Measurements from ENCODE around the gene ANKS1B.
"Not testable (repeated sequence)": the region's sequence is repeated elsewhere in the genome, so short reads cannot be mapped to it uniquely, and the experiment has no call there.

ANKS1B gene

DNA sequence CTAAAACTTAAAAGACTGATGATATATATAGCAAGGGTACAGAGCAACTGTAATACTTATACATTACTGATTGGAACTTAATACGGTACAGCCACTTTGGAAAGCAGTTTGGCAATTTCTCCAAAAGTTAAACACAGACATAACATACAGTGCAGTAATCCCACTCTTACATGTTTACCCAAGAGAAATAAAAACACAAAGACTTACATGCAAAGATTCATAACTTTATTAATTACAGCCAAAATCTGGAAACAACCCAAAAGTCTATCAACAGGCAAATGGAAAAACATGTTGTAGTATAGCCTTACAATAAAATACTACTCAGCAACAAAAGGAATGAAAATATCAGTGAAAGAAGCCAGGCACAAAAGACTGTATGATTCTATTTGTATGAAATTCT lies 252.6 kb downstream of the ANKS1B start:
- TF ChIP-seq, protein P1, sequence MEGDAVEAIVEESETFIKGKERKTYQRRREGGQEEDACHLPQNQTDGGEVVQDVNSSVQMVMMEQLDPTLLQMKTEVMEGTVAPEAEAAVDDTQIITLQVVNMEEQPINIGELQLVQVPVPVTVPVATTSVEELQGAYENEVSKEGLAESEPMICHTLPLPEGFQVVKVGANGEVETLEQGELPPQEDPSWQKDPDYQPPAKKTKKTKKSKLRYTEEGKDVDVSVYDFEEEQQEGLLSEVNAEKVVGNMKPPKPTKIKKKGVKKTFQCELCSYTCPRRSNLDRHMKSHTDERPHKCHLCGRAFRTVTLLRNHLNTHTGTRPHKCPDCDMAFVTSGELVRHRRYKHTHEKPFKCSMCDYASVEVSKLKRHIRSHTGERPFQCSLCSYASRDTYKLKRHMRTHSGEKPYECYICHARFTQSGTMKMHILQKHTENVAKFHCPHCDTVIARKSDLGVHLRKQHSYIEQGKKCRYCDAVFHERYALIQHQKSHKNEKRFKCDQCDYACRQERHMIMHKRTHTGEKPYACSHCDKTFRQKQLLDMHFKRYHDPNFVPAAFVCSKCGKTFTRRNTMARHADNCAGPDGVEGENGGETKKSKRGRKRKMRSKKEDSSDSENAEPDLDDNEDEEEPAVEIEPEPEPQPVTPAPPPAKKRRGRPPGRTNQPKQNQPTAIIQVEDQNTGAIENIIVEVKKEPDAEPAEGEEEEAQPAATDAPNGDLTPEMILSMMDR (IDR thresholded peaks at IDR 0.05; ENCODE audit: low read depth, low read length) = no peak
- DNase-seq (ENCODE audit: extremely low read depth, low read depth) = no peak

DNA sequence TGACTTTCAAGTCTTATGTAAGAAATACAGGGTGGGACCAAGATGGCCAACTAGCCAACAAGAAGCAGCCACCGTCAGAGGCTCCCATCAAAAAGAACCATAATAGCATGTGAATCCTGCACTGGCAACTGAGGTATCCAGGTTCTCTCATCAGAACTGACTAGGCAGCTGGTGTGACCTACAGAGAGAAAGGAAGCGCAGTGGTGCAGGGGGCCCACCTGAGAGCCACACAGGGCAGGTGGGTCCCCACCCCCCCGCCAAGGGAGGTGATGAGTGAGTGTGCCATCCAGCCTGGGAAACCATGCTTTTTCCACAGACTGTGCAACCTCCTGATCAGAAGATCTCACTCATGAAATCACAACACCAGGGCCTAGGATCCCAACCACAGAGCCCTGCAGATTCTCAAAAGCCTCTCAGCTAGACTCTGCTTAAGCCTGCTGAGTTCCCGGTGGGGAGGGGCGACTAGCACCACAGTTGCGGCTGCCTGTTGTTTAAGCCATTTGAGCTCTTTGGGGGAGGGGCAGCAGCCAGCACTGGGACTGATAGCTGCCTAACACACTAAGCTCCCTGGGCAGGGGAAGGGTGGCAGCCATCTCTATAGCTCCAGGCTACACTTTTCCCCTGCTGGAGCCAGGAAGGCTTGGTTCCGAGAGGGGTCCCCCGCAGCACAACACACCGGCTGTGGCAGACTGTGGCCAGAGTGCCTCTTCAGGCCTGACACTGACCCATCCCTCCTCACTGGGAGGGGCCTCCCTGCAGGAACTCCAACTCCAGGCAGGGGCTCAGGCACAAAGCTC lies 261.8 kb downstream of the ANKS1B start:
- TF ChIP-seq, protein P1 (IDR thresholded peaks at IDR 0.05; ENCODE audit: low read depth, low read length) = no peak
- no peak for DNase-seq (ENCODE audit: extremely low read depth, low read depth)

DNA sequence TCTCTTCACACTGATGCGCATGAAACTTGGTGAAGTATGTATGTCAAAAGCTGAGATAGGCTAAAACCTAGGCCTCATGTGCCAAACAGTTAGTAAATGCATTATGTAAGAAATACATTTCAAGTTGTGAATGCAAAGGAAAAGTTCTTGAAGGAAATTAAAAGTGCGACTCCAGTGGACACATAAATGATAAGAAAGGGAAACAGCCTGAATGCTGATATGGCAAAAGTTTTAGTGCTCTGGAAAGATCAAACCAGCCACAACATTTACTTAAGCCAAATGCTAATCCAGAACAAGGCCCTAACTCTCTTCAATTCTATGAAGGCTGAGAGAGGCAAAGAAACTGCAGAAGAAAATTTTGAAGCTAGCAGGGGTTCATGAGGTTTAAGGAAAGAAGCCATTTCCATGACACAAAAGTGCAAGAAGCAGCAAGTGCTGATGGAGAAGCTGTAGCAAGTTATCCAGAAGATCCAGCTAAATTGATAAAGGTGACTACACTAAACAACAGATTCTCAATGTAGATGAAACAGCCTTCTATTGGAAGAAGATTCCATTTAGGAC lies 262.9 kb downstream of the ANKS1B start:
- DNase-seq (ENCODE audit: extremely low read depth, low read depth) = no peak
- TF ChIP-seq, protein P1 (IDR thresholded peaks at IDR 0.05; ENCODE audit: low read depth, low read length) = no peak

DNA sequence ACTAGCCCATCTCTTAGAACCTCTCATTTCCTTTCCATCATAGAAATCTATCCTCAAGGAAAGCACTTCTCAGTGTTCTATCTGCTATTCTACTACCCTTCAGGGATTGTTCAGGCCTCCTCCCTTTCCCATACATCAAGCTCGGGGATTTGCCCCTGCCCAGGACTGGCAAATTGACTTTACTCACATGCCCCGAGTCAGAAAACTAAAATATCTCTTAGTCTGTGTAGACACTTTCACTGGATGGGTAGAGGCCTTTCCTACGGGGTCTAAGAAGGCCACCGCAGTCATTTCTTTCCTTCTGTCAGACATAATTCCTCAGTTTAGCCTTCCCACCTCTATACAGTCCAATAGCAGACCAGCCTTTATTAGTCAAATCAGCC lies 264.7 kb downstream of the ANKS1B start:
- DNase-seq (ENCODE audit: extremely low read depth, low read depth) = not testable (repeated sequence)

DNA sequence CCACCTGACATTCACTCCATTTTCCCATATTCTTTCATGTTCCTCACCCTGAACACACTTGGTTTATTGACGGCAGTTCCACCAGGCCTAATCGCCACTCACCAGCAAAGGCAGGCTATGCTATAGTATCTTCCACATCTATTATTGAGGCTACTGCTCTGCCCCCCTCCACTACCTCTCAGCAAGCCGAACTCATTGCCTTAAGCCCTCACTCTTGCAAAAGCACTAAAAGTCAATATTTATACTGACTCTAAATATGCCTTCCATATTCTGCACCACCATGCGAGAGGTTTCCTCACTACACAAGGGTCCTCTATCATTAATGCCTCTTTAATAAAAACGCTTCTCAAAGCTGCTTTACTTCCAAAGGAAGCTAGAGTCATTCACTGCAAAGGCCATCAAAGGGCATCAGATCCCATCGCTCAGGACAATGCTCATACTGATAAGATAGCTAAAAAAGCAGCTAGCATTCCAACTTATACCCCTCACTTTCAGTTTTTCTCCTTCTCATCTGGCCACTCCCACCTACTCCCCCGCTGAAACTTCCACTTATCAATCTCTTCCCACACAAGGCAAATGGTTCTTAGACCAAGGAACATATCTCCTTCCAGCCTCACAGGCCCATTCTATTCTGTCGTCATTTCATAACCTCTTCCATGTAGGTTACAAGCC lies 265.2 kb downstream of the ANKS1B start:
- not testable (repeated sequence) for DNase-seq (ENCODE audit: extremely low read depth, low read depth)

DNA sequence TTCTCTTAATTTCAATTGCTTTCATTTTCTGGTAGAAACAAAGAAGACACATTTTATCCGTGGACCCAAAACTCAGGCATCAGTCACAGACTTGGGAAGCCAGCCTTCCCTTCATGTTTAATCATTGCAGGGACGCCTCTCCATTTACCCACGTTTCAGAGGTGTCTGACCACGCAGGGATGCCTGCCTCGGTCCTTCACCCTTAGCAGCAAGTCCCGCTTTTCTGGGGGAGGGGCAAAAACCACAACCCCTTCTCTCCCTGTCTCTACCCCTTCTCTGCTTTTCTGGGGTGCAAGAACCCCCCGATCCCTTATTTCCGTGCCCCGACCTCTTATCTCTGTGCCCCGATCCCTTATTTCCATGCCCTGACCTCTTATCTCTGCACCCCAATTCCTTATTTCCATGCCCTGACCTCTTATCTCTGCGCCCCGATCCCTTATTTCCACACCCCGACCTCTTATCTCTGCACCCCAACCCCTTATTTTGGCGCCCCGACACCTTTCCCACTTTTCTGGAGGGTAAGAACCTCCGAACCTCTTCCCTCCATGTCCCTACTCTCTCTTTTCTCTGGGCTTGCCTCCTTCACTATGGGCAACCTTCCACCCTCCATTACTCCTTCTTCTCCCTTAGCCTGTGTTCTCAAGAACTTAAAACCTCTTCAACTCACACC lies 268.8 kb downstream of the ANKS1B start:
- not testable (repeated sequence) for DNase-seq (ENCODE audit: extremely low read depth, low read depth)

DNA sequence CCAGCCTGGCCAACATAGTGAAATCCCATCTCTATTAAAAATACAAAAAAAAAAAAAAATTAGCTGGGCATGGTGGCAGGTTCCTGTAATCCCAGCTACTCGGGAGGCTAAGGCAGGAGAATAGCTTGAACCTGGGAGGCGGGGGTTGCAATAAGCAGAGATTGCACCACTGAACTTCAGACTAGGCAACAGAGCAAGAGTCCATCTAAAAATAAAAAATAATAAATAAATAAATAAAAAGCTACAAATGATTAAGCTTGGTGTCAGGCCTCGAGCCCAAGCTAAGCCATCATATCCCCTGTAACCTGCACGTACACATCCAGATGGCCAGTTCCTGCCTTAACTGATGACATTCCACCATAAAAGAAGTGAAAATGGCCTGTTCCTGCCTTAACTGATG lies 269.8 kb downstream of the ANKS1B start:
- not testable (repeated sequence) for DNase-seq (ENCODE audit: extremely low read depth, low read depth)

DNA sequence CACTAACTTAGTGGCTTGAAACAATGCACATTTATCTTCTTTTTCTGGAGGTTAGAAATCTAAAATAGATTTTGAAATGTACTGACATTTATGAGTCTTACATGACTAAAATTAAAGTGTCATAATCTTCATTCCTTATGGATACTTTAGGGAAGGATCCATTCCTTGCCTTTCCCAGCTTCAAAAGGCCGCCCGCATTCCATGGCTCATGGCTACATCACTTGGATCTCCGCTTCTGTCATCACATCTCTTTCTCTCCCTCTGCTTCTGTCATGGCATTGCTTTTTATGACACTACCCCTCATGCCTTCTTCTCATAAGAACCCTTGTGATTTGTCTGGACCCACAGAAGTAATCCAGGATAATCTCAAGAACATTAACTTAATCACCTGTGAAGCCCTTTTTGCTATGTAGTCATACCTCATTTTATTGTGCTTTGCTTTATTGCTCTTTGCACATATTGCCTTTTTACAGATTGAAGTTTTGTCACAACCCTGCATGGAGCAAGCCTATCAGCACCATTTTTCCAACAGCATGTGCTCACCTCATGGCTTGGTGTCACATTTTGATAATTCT lies 270.7 kb downstream of the ANKS1B start:
- TF ChIP-seq, protein P1 (IDR thresholded peaks at IDR 0.05; ENCODE audit: low read depth, low read length) = no peak
- no peak for DNase-seq (ENCODE audit: extremely low read depth, low read depth)

DNA sequence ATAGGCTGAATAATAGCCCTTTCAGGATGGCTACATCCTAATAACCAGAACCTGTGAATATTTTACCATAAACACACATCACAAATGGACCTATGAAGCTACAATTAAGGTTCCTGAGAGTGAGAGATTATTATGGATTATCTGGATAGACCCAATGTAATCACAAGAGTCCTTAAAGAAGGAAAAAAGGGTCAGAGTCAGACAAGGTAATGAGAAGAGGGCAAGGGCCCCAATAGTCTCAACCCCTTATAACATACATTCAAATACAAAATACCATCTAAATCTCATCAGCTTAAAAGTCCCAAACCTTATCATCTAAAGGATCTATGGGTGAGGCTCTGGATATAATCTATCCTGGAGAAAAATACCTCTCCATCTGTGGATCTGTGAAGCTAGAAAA lies 272.5 kb downstream of the ANKS1B start:
- no peak for DNase-seq (ENCODE audit: extremely low read depth, low read depth)
- TF ChIP-seq, protein P1 (IDR thresholded peaks at IDR 0.05; ENCODE audit: low read depth, low read length) = no peak

Data from AG09319 (cell line).